ENCODE results near the gene C14orf39.
"Not testable (repeated sequence)": the region's sequence is repeated elsewhere in the genome, so short reads cannot be mapped to it uniquely, and the experiment has no call there.

The C14orf39 gene

DNA sequence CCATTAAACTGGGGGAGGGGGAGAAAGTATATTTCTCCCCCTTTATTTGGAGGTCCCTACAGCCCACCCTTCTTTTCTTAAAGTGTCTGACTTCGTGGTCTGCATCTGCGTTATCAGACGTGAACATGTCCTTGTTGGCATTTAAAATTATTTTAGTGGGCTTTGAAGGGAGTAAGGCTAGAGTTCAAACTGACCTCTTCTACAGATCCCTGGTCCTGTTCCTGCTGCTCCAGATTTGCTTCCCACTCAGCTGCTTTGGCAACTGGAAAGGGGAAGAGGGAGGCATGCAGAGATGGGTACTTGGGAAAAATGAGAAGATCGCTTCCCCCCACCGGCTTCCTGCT lies 22.5 kb upstream of the C14orf39 start:
- H3K4me1 Mint-ChIP-seq (ENCODE audit: low read depth in 2 of 2): peaks cover 3 to 9% of the 10 kb centered on the region in 2 donors
- no peak overlapping the region for H3K27ac Mint-ChIP-seq
- no peak for DNase-seq
- peaks cover 74 to 91% of the 10 kb centered on the region in 2 donors for H3K27me3 Mint-ChIP-seq
- H3K9me3 Mint-ChIP-seq: no peaks in the 10 kb centered on the region
- no peaks in the 10 kb centered on the region for H3K36me3 Mint-ChIP-seq (ENCODE audit: insufficient read depth)
- ATAC-seq (replicated peaks): no peak
- H3K4me3 Mint-ChIP-seq: no peak overlapping the region

DNA sequence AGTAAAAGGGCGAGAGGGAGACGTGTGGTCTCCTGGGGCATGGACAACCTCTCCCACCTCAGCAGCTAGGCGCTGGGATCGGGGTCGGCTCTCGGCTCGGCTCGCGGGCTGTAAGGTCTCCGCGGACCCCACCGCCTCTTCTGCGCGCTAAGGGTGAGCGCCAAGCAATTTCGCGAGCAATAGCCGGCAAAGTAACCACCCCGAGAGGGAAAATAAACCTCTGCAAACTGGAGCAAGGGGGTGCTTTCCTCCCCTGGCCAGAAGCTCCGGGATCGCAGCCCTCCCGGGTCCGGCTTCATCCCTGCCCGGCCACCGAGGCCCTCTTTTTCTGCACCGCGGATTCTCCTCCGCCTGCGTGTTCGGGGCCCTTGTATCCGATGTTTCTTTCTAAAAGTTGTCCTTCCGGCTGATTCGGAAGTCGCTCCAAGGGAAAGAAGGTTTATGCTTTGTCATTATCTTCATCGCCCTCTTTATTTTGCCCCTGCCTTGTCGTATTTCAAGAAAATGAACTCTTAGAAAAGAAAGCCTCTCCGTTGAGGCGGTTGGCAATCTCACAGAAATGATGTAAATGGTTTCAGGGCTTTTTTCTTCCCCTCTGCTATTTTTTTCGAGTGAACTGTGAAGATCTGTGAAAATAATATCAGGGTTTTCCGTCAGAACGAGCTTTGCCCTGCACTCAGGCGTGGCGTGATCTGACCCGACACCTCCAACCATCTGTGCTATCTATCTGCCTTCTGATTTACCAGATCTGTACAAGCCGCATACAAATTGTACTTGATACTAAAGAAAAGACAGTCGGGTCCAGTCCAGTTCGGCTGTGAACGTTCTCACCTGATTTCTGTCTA lies 21.3 kb upstream of the C14orf39 start:
- H3K36me3 Mint-ChIP-seq (ENCODE audit: insufficient read depth): no peaks in the 10 kb centered on the region
- H3K4me3 Mint-ChIP-seq: no peak overlapping the region
- no peak for DNase-seq
- peaks cover 76 to 80% of the 10 kb centered on the region in 2 donors for H3K27me3 Mint-ChIP-seq
- H3K4me1 Mint-ChIP-seq (ENCODE audit: low read depth in 2 of 2): peaks cover 3 to 9% of the 10 kb centered on the region in 2 donors
- H3K27ac Mint-ChIP-seq: no peak overlapping the region
- ATAC-seq (replicated peaks): no peak
- H3K9me3 Mint-ChIP-seq: no peaks in the 10 kb centered on the region

DNA sequence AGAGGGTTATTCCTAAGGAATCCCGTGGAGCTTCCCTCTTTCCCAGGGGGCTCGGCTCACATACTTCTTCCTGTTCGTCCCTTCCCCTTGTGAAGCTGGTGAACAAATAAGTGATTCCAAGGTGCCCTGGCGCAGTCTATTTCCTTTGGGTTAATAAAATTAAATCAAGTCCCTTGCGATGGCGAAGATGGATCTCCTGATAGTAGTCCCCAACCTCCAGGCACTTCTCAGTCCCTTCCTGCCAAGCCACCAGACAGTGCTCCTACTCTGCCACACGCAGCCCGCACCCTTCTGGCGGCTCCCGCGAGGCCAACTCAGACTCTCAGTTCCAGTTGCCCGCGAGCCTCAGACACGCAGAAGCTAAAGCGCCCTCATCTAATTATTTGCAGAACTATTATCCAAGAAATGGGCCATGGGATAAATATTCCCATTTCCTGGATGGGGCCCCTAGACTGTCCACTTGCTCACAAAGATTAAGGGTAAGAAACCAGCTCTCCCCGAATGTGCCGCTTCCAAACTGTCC lies 20.7 kb upstream of the C14orf39 start:
- H3K9me3 Mint-ChIP-seq: no peaks in the 10 kb centered on the region
- no peak for ATAC-seq (replicated peaks)
- DNase-seq: no peak
- no peaks in the 10 kb centered on the region for H3K36me3 Mint-ChIP-seq (ENCODE audit: insufficient read depth)
- no peak overlapping the region for H3K27ac Mint-ChIP-seq
- no peak overlapping the region for H3K4me3 Mint-ChIP-seq
- peaks cover 74 to 76% of the 10 kb centered on the region in 2 donors for H3K27me3 Mint-ChIP-seq
- peaks cover 3 to 9% of the 10 kb centered on the region in 2 donors for H3K4me1 Mint-ChIP-seq (ENCODE audit: low read depth in 2 of 2)

DNA sequence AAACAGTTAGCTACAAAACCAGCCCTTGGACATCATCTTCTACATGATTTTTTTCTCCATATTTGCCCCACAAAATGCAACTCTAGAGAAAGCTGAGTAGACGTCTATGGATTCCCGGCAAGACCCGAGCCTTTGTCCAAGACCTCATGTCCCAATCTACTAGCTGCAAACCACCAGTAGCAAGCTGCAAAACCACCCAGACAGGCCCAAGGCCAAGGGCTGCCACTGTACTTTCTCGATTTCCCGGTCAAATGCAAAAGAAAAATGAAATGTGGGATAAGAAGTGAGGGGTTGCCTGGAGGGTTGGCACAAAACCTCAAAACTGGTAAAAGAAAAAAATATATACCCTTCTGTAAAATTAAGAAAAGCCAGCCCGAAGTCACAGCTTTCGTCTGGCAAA lies 20.1 kb upstream of the C14orf39 start:
- H3K4me3 Mint-ChIP-seq: no peak overlapping the region
- H3K4me1 Mint-ChIP-seq (ENCODE audit: low read depth in 2 of 2): peaks cover 3 to 7% of the 10 kb centered on the region in 2 donors
- no peak overlapping the region for H3K27ac Mint-ChIP-seq
- ATAC-seq (replicated peaks): no peak
- peaks cover 74 to 76% of the 10 kb centered on the region in 2 donors for H3K27me3 Mint-ChIP-seq
- no peaks in the 10 kb centered on the region for H3K9me3 Mint-ChIP-seq
- H3K36me3 Mint-ChIP-seq (ENCODE audit: insufficient read depth): no peaks in the 10 kb centered on the region
- DNase-seq: no peak

DNA sequence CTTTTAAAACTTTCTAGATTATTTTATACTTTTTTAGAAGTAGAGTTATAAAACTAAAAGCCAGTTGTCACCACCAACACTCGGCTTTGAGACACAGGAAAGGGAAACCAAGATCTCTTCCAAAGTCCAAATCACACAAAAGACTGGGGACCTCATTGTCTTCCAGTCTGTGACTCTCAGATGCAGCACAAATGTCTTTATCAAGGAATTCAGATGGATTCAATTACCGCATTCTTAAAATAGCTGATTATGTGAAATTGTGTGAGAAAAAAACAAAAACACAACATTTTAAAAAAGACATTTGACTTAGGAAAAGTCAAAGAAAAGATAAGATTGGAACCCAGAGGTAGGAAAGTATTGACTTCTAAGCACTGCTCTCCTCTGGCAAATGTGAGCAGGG lies 19.6 kb upstream of the C14orf39 start:
- Mint-ChIP-seq H3K4me3 (no peak overlapping the region), H3K4me1 (ENCODE audit: low read depth in 2 of 2) (peaks cover 3% of the 10 kb centered on the region in 2 donors)
- no peak for DNase-seq

DNA sequence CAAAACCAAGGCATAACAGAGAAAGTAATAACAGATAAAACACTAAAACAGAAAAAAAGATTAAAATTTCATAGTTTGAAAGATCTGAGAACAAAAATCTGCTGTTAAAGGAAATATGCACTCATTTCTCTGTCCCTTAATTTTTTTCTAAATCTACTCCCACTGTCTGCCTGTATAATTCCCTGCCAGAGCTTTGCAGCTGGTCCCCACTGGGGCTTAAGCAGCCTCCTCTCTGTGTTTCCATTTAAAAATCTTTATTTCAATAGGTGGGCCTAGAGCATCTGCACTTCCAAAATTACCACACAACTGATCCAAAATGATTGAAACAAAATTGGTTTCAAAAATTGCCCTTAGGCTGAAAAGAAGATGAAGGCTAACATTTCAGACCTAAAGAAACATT lies 16.7 kb upstream of the C14orf39 start:
- DNase-seq (no peak), ATAC-seq (replicated peaks) (no peak)
- H3K27ac Mint-ChIP-seq: no peak overlapping the region
- H3K9me3 Mint-ChIP-seq: no peaks in the 10 kb centered on the region
- peaks cover 47 to 64% of the 10 kb centered on the region in 2 donors for H3K27me3 Mint-ChIP-seq
- no peak overlapping the region for H3K4me3 Mint-ChIP-seq
- no peaks in the 10 kb centered on the region for H3K36me3 Mint-ChIP-seq (ENCODE audit: insufficient read depth)
- no peaks in the 10 kb centered on the region for H3K4me1 Mint-ChIP-seq (ENCODE audit: low read depth in 2 of 2)

More for the DNA sequence above, 19.6 kb upstream of the C14orf39 start:
- Mint-ChIP-seq H3K27ac (no peak overlapping the region), H3K27me3 (peaks cover 74 to 76% of the 10 kb centered on the region in 2 donors), H3K36me3 (ENCODE audit: insufficient read depth) (no peaks in the 10 kb centered on the region), H3K9me3 (no peaks in the 10 kb centered on the region)
- no peak for ATAC-seq (replicated peaks)

DNA sequence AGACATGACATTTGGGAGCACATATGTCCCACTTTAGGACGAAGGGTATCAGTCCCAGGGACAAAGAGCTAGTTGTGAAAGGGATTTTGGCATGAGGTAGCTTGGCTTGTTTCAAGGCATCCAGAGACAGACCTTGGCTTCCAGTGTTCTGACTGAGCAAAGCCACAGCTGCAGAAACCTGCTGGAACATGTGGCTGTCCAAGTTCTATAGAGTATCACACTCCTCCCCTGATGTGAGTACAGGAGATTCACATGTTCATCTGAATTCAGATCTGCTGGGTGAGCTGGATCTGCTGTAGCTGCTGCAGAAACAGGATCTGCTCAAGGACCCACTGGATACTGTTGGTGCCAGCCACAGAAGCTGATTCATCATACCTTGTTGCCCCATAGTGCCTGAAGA lies 10.1 kb upstream of the C14orf39 start:
- DNase-seq: no peak
- no peak overlapping the region for H3K4me3 Mint-ChIP-seq
- H3K36me3 Mint-ChIP-seq (ENCODE audit: insufficient read depth): no peaks in the 10 kb centered on the region
- no peak for ATAC-seq (replicated peaks)
- H3K4me1 Mint-ChIP-seq (ENCODE audit: low read depth in 2 of 2): no peaks in the 10 kb centered on the region
- H3K27ac Mint-ChIP-seq: no peak overlapping the region
- H3K9me3 Mint-ChIP-seq: peaks cover 0 to 4% of the 10 kb centered on the region in 2 donors
- H3K27me3 Mint-ChIP-seq: peaks cover 15 to 22% of the 10 kb centered on the region in 2 donors

DNA sequence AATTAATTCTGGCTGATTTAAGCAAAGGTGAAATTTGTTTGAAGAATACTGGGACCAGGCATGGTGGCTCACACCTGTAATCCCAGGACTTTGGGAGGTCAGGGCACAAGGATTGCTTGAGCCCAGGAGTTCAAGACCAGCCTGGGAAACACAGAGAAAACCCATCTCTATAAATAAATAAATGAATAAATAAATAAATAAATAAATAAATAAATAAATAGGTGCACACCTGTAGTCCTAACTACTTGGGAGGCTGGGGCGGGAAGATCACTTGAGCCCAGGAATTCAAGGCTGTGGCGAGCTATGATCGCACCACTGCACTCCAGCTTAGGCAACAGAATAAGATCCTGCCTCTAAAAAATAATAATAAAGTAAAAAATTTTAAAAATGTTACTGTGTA lies 4.4 kb upstream of the C14orf39 start:
- no peaks in the 10 kb centered on the region for H3K4me1 Mint-ChIP-seq (ENCODE audit: low read depth in 2 of 2)
- peaks cover 5 to 8% of the 10 kb centered on the region in 2 donors for H3K27me3 Mint-ChIP-seq
- no peak overlapping the region for H3K4me3 Mint-ChIP-seq
- ATAC-seq (replicated peaks) (no peak), DNase-seq (no peak)
- H3K36me3 Mint-ChIP-seq (ENCODE audit: insufficient read depth): no peaks in the 10 kb centered on the region
- no peak overlapping the region for H3K27ac Mint-ChIP-seq
- peaks cover 0 to 4% of the 10 kb centered on the region in 2 donors for H3K9me3 Mint-ChIP-seq

DNA sequence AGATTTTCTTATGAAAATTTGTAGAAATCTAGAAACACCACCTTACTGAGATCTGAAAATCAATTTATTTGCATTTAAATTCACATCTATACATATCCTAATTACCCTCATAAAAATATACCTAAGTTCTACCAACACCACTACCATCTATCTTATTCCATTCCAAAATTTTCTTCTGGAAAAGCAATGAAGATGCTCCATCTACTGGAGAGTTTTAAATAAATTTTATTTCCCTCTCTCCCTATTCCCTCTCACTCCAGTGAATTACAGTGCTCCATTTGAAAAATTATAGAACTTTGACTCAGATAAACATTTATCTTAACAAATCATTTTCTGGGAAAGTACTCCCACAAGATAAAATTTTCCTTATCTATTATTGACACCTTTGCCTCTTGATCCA lies 2.3 kb upstream of the C14orf39 start:
- H3K4me3 Mint-ChIP-seq: no peak overlapping the region
- peaks cover 0 to 8% of the 10 kb centered on the region in 2 donors for H3K27me3 Mint-ChIP-seq
- peaks cover 0 to 4% of the 10 kb centered on the region in 2 donors for H3K9me3 Mint-ChIP-seq
- no peaks in the 10 kb centered on the region for H3K4me1 Mint-ChIP-seq (ENCODE audit: low read depth in 2 of 2)
- ATAC-seq (replicated peaks) (no peak), DNase-seq (no peak)
- no peak overlapping the region for H3K27ac Mint-ChIP-seq
- no peaks in the 10 kb centered on the region for H3K36me3 Mint-ChIP-seq (ENCODE audit: insufficient read depth)

DNA sequence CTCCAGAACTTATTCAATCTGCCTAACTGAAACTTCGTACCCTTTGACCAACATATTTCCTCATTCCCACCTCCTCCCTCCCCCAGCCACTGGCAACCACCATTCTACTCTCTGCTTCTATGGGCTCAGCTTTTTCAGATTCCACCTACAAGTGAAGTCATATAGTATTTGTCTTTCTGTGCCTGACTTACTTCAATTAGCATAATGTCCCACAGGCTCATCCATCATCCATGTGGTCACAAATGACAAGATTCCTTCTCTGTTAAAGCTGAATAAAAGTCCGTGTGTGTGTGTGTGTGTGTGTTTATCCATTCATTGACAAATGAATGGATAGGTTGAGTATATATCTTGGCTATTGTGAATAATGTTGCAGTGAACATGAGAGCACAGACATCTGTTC lies 1.3 kb upstream of the C14orf39 start:
- peaks cover 3 to 8% of the 10 kb centered on the region in 2 donors for H3K27me3 Mint-ChIP-seq
- no peak overlapping the region for H3K4me3 Mint-ChIP-seq
- no peaks in the 10 kb centered on the region for H3K36me3 Mint-ChIP-seq (ENCODE audit: insufficient read depth)
- H3K4me1 Mint-ChIP-seq (ENCODE audit: low read depth in 2 of 2): no peaks in the 10 kb centered on the region
- peaks cover 0 to 4% of the 10 kb centered on the region in 2 donors for H3K9me3 Mint-ChIP-seq
- ATAC-seq (replicated peaks) (no peak), DNase-seq (no peak)
- H3K27ac Mint-ChIP-seq: no peak overlapping the region

DNA sequence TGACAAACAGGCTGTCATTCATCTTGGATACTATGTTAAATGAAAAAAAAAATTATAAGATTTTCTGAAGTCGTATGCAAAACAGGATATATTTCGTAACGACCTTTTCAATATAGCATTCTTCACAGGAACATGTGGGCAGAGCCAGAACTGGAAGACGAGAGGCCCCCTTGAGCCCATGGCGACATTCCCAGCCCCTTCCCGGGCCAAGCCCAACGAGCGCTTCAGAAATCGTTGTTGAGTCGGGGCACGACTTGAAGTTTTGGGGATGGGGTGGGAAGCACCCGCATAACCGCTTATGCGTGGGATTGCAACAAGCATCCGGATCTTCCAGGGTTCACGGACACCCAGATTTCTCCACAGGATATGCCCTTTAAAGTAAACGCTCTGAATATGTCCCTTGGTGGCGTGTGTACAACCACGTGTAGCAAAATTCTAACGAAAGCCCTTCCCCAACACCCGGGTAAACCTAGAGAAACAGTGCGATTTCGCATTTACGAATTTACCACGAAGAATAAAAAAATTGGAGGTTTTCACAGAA lies 736 bp downstream of the C14orf39 start:
- no peak overlapping the region for H3K27ac Mint-ChIP-seq
- H3K4me1 Mint-ChIP-seq (ENCODE audit: low read depth in 2 of 2): no peaks in the 10 kb centered on the region
- ATAC-seq (replicated peaks): no peak
- no peak for DNase-seq
- H3K36me3 Mint-ChIP-seq (ENCODE audit: insufficient read depth): no peaks in the 10 kb centered on the region
- H3K27me3 Mint-ChIP-seq: peaks cover 0 to 9% of the 10 kb centered on the region in 2 donors
- H3K9me3 Mint-ChIP-seq: no peaks in the 10 kb centered on the region
- H3K4me3 Mint-ChIP-seq: no peak overlapping the region

DNA sequence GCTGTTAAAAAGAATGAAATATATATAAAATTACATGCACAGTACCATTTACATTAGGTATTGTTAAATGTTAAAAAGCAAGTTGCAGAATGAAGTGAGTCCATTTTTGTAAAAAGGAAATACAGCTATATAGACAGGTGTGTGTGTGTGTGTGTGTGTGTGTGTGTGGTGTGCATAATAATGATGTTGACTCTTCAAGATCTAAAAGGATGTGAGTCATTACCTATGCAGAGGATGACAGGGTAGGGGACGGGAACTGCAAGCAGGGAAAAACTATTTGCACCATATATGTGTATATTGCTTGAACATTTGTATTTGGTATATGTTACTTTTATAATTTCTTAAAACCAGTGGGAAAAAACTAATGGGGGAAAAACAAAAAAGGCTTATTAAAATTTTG lies 3.1 kb downstream of the C14orf39 start:
- no peaks in the 10 kb centered on the region for H3K4me1 Mint-ChIP-seq (ENCODE audit: low read depth in 2 of 2)
- H3K4me3 Mint-ChIP-seq: no peak overlapping the region
- DNase-seq: no peak
- H3K27me3 Mint-ChIP-seq: peaks cover 0 to 9% of the 10 kb centered on the region in 2 donors
- H3K36me3 Mint-ChIP-seq (ENCODE audit: insufficient read depth): no peaks in the 10 kb centered on the region
- no peak for ATAC-seq (replicated peaks)
- H3K9me3 Mint-ChIP-seq: no peaks in the 10 kb centered on the region
- H3K27ac Mint-ChIP-seq: no peak overlapping the region

DNA sequence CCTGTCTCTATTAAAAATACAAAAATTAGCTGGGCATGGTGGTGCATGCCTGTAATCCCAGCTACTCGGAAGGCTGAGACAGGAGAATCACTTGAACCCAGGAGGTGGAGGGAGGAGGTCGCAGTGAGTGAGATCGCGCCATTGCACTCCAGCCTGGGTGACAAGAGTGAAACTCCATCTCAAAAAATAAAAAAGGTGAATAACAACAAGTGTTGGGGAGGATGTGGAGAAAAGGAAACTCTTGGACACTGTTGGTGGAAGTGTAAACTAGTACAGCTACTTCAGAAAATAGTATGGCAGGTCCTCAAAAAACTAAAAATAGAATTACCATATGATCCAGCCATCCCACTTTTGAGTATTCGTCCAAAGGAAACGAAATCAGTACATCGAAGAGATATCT lies 5.6 kb downstream of the C14orf39 start:
- H3K9me3 Mint-ChIP-seq; H3K36me3 Mint-ChIP-seq (ENCODE audit: insufficient read depth); H3K27ac Mint-ChIP-seq; ATAC-seq (replicated peaks); H3K4me3 Mint-ChIP-seq; DNase-seq; H3K4me1 Mint-ChIP-seq (ENCODE audit: low read depth in 2 of 2): not testable (repeated sequence)
- H3K27me3 Mint-ChIP-seq: peaks cover 6 to 15% of the 10 kb centered on the region in 2 donors

DNA sequence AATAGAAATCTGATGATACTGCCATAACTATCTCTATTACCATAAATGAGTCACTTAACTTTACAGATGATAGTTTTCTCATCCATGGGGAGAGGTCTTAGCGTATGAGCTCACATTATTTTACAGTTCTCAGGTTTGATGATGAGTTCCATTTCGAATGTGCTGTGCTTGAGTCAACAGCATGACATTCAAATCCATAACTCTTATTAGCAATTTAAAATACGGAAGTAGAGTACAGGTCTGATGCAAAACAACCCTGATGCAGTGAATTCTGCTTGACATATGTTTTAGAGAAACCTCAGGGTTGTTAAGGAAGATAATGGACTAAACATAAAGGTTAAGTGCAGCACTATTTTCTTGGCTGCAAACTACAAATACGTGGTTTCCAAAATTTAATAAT lies 30.0 kb downstream of the C14orf39 start:
- no peaks in the 10 kb centered on the region for H3K27me3 Mint-ChIP-seq
- ATAC-seq (replicated peaks): no peak
- H3K27ac Mint-ChIP-seq: no peak overlapping the region
- no peaks in the 10 kb centered on the region for H3K4me1 Mint-ChIP-seq (ENCODE audit: low read depth in 2 of 2)
- peaks cover 0 to 1% of the 10 kb centered on the region in 2 donors for H3K9me3 Mint-ChIP-seq
- no peaks in the 10 kb centered on the region for H3K36me3 Mint-ChIP-seq (ENCODE audit: insufficient read depth)
- H3K4me3 Mint-ChIP-seq: no peak overlapping the region
- no peak for DNase-seq

Measured in effector memory CD8-positive, alpha-beta T cell (primary cell).